DOHH2 (cell line): ENCODE measurements around the gene HSPG2.

Experiments
- H3F3A ChIP-seq: fragments of 200-600 bp; sonication (generic), shearing (Covaris generic); 2 replicates; pipeline ENCODE4 v1.6.0; 2016; ENCODE audit warnings: antibody characterized with exemption, mild to moderate bottlenecking; ENCODE audit not compliant: control insufficient read depth, insufficient read depth
- H3K27ac ChIP-seq: fragments of 200-600 bp; sonication (generic); 2 replicates; pipeline ENCODE4 v1.5.1; 2014; ENCODE audit warnings: low read depth, mild to moderate bottlenecking, low read length, moderate library complexity
- H3K27me3 ChIP-seq: fragments of 200-600 bp; sonication (generic); 2 replicates; pipeline ENCODE4 v1.6.1; 2014; ENCODE audit warnings: mild to moderate bottlenecking, low read length, mixed read lengths; ENCODE audit not compliant: control insufficient read depth
- H3K36me3 ChIP-seq: fragments of 200-600 bp; sonication (generic); 2 replicates; pipeline ENCODE4 v1.6.1; 2014; ENCODE audit warnings: mild to moderate bottlenecking, low read length, moderate library complexity, mixed read lengths; ENCODE audit not compliant: control insufficient read depth
- H3K4me1 ChIP-seq: fragments of 200-600 bp; sonication (generic); 2 replicates; pipeline ENCODE4 v1.6.1; 2014; ENCODE audit warnings: mild to moderate bottlenecking, low read length, mixed read lengths; ENCODE audit not compliant: control insufficient read depth
- H3K4me2 ChIP-seq: fragments of 200-600 bp; sonication (generic); 2 replicates; pipeline ENCODE4 v1.6.0; 2014; ENCODE audit warnings: mild to moderate bottlenecking, low read length, moderate library complexity
- H3K4me3 ChIP-seq: fragments of 200-600 bp; sonication (generic); 2 replicates; pipeline ENCODE4 v1.5.1; 2014; ENCODE audit warnings: mild to moderate bottlenecking, low read length, mixed read lengths
- H3K79me2 ChIP-seq: fragments of 200-600 bp; sonication (generic); 2 replicates; pipeline ENCODE4 v1.6.1; 2014; ENCODE audit warnings: mild to moderate bottlenecking, low read length, mixed read lengths; ENCODE audit not compliant: control insufficient read depth
- H3K9me2 ChIP-seq: fragments of 200-600 bp; sonication (generic); replicated peaks from 2 replicates; pipeline ENCODE4 v1.6.1; 2014; ENCODE audit warnings: mild to moderate bottlenecking, low read length, mixed read lengths; ENCODE audit not compliant: control insufficient read depth
- H3K9me3 ChIP-seq: fragments of 200-600 bp; sonication (generic); 2 replicates; pipeline ENCODE4 v1.6.1; 2014; ENCODE audit warnings: antibody characterized with exemption, low read length, mixed read lengths; ENCODE audit not compliant: control insufficient read depth, insufficient read depth
- H4K20me1 ChIP-seq: fragments of 200-600 bp; sonication (generic); 2 replicates; pipeline ENCODE4 v1.6.0; 2014; ENCODE audit warnings: low read depth, mild to moderate bottlenecking, antibody characterized with exemption, low read length, moderate library complexity; ENCODE audit not compliant: control insufficient read depth, insufficient read depth
- EZH2phosphoT487 ChIP-seq: fragments of 200-600 bp; sonication (generic); IDR thresholded peaks from 2 replicates; pipeline ENCODE4 v1.6.1; 2017; ENCODE audit warnings: borderline replicate concordance, mild to moderate bottlenecking, antibody characterized with exemption, low read length, moderate library complexity, mixed read lengths
- TF ChIP-seq, protein P1 (sequence below): fragments of 200-600 bp; sonication (generic); IDR thresholded peaks from one replicate; pipeline ENCODE4 v1.5.1; 2014; ENCODE audit warnings: antibody characterized with exemption, mild to moderate bottlenecking, low read depth, low read length; ENCODE audit not compliant: poor library complexity, severe bottlenecking

Gene HSPG2

DNA sequence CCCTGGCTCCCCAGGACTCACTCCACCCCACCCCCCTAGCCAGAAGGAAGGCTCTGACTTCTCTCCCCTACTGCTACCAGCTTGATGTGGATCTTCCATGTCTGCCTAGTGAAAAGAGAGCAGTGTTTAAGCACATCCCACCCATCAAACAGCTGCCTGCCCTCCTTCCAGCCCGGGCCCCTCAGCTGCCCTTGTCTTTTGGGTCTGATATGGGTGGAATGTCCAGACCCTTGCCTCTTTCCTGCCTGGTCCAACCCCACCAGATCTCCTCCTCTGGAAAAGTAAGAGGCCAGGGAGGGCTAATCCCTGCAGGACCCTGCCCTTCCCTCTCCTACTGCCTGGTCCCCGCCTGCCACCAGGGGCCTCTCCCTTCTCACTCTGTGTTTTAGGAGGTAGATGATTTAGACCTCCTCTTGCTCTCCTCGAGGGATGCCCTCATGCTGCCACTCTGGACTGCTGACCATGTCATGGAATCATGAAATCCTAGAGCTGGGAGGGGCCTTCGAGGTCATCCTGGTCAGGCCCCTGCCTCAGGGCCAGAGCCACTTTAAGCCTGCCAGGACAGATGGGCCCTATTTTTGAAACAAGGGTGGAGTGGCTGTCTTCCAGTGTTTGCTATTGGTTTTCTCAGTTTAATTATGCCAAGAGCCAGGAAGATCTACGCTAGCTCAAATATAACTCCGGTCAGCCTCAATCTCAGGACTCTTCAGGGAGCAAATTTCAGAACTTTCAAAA is 15.8 kb upstream of the HSPG2 start:
- H3K27ac ChIP-seq = no peak overlapping the region

DNA sequence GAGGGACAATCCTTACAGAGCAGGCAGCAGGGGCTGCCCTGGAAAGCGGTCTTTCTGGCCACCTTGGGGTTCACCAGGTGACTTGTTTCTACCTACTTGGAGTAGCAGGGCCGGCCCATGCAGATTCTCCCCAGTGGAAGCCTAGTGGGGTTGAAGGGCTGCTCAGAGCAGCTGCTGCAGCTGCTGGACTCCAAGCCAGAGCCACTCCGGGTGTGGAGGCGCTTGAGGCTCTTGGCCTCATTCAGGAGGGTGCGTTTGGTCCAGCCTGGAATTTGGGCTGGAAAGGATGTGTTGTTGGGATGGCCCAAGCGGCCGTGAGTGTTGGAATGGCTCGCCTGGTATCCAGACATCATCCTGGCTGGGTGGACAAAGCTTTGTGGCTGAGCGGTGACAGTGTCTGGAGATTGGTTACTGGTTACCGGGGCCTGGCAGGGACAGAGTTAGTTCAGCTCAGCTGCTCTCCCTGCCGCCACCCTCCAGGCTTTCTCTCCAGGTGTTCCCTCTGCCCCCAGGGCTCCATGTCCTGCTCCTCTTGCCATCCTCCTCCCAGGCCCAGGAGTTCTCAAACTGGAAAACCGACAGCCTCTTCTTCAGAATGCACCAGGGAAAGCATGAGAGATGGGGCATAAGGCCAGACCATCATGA is 14.2 kb upstream of the HSPG2 start:
- no peaks in the 10 kb centered on the region for H3K9me2 ChIP-seq
- H4K20me1 ChIP-seq = no peaks in the 10 kb centered on the region
- no peak overlapping the region for H3K27ac ChIP-seq
- H3K36me3 ChIP-seq = no peaks in the 10 kb centered on the region
- no peaks in the 10 kb centered on the region for H3K79me2 ChIP-seq
- no peaks in the 10 kb centered on the region for H3F3A ChIP-seq
- no peak overlapping the region for H3K4me3 ChIP-seq
- no peaks in the 10 kb centered on the region for H3K9me3 ChIP-seq
- no peaks in the 10 kb centered on the region for H3K4me1 ChIP-seq
- TF ChIP-seq, protein P1, sequence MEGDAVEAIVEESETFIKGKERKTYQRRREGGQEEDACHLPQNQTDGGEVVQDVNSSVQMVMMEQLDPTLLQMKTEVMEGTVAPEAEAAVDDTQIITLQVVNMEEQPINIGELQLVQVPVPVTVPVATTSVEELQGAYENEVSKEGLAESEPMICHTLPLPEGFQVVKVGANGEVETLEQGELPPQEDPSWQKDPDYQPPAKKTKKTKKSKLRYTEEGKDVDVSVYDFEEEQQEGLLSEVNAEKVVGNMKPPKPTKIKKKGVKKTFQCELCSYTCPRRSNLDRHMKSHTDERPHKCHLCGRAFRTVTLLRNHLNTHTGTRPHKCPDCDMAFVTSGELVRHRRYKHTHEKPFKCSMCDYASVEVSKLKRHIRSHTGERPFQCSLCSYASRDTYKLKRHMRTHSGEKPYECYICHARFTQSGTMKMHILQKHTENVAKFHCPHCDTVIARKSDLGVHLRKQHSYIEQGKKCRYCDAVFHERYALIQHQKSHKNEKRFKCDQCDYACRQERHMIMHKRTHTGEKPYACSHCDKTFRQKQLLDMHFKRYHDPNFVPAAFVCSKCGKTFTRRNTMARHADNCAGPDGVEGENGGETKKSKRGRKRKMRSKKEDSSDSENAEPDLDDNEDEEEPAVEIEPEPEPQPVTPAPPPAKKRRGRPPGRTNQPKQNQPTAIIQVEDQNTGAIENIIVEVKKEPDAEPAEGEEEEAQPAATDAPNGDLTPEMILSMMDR = no peak
- TF ChIP-seq EZH2phosphoT487 = no peak
- H3K27me3 ChIP-seq = no peaks in the 10 kb centered on the region
- no peak overlapping the region for H3K4me2 ChIP-seq

More for the DNA sequence above, 15.8 kb upstream of the HSPG2 start:
- Histone ChIP-seq H3K4me2 (no peak overlapping the region), H3K9me2 (no peaks in the 10 kb centered on the region), H3K79me2 (no peaks in the 10 kb centered on the region), H3K4me3 (no peak overlapping the region), H3K27me3 (no peaks in the 10 kb centered on the region), H4K20me1 (no peaks in the 10 kb centered on the region), H3F3A (no peaks in the 10 kb centered on the region), H3K4me1 (no peaks in the 10 kb centered on the region), H3K36me3 (no peaks in the 10 kb centered on the region), H3K9me3 (no peaks in the 10 kb centered on the region)
- TF ChIP-seq EZH2phosphoT487 = no peak
- TF ChIP-seq, protein P1 = no peak

DNA sequence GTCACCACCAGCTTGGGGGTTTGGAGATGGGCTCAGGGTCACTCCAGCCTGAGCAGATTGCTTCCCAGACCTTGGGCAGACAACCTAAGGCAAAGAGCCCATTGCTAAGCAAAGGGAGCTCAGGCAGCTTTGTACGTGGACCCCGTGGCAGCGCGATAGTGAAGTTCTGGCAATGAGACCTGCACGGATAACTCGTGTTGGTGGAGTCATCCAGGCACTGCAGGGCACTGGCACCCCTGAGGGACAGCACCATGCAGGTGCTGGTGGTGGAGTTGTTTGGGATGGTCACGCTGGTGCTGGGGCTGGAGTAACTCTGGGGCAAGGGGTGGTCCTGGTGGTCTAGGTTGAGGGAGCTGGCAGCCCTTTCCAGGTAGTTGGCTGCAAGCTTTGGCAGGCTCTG is 13.6 kb upstream of the HSPG2 start:
- Histone ChIP-seq H4K20me1 (no peaks in the 10 kb centered on the region), H3K4me1 (no peaks in the 10 kb centered on the region), H3K27me3 (no peaks in the 10 kb centered on the region), H3K4me3 (no peak overlapping the region), H3K4me2 (no peak overlapping the region), H3K27ac (no peak overlapping the region), H3F3A (no peaks in the 10 kb centered on the region), H3K79me2 (no peaks in the 10 kb centered on the region), H3K9me2 (no peaks in the 10 kb centered on the region), H3K36me3 (no peaks in the 10 kb centered on the region), H3K9me3 (no peaks in the 10 kb centered on the region)
- no peak for TF ChIP-seq EZH2phosphoT487
- TF ChIP-seq, protein P1 = no peak
